Measurements from ENCODE around the gene TMEM129. TPM values are rescaled to one million over a fixed set of nuclear protein-coding genes. Genes with fewer than 3 reads are reported as not detected.

The TMEM129 gene, protein sequence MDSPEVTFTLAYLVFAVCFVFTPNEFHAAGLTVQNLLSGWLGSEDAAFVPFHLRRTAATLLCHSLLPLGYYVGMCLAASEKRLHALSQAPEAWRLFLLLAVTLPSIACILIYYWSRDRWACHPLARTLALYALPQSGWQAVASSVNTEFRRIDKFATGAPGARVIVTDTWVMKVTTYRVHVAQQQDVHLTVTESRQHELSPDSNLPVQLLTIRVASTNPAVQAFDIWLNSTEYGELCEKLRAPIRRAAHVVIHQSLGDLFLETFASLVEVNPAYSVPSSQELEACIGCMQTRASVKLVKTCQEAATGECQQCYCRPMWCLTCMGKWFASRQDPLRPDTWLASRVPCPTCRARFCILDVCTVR
- 12.8 TPM for total RNA-seq

DNA sequence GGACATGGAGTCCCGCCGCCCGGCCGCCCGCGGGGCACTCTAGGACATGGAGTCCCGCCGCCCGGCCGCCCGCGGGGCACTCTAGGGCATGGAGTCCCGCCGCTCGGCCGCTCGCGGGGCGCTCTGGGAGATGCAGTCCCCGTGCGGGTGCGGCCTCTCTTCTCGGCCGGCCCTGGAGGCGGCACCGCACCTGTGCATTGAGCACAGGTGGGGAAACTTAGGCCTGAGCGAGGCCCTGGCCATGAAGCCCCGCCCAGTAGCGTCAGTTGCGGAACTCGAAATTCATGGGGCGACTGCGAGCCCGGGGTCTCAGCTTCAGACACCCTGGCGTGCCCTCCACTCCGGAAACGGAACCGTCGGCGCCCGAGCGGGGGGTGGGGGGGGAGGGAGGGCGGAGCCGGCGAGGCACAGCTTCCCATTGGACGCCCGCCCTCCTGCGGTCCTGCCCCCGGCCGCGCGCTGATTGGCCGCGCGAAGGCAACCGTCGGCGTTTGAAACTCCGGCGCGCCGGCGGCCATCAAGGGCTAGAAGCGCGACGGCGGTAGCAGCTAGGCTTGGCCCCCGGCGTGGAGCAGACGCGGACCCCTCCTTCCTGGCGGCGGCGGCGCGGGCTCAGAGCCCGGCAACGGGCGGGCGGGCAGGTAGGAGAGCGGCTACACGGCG lies at the start of gene TMEM129, which contains the start of gene TACC3:
TSS of gene TMEM129 (minus strand) at position 321 of the 663 bp plus-strand sequence. CDS start 486 bp downstream, outside the sequence.
TSS of gene TACC3 (plus strand) at position 519 of the 663 bp plus-strand sequence. CDS start 1,901 bp downstream, outside the sequence.
- DNase-seq = peak; percentile 94

DNA sequence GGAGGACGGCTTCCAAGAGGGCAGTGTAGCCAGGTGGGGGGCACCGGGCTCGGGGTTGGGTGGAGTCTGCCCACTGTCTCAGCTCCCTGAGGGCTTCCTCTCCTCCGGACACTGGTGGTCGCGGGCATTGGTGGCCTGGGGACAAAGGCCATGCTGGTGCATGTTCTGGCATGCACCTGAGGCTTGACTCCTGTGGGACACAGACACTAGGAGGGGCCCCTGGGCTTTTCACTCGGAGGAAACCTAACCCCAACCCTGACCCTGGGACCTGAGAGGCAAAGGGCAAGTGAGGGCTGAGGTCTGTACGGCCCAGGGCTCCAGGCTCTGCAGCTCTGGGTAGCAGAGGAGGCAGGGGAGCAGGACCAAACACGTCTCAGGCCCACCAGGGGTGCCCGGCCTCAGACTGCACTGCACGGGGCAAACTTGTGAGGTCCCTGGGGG lies 49.7 kb upstream of the TMEM129 start:
- DNase-seq = no peak

DNA sequence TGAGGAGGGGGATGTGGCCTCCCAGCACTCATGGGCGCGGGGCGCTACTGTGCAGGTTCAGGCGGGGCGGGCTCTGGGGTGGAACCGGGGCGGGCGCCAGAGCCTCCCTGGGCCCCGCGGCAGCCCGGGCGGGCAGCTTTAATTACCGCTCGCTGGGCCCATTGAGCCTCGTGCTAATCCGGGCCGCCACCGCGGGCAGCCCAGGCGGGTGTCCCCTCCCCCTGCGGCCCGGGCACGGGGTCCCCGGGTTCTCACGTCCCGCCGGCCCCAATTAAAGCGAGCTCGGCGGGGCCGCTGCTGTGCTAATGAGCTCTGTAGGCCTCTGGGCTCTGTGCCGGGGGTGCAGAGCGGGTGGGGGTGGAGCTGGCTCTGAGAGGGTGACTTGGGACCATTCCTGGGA lies 49.1 kb upstream of the TMEM129 start:
- DNase-seq = no peak

DNA sequence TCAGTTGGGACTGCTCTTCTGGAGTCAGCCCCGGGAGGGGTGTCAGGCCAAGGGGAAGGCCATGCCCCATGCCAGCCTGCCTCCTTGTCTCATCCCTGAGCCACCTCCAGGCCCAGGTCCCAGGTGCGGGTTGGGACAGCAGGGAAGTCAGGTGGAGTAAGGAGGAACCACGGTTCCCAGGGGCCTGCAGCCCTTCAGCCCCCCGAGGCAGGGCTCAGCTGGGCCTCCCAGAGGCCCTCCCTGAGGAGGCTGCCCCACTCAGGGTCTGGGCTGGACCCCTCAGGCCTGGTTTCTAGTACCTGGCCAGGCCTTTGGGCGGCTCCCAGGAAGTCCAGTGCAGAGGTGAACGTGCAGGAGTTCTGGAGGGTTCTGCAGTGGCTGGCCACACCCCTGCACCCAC lies 48.6 kb upstream of the TMEM129 start:
- DNase-seq = no peak

DNA sequence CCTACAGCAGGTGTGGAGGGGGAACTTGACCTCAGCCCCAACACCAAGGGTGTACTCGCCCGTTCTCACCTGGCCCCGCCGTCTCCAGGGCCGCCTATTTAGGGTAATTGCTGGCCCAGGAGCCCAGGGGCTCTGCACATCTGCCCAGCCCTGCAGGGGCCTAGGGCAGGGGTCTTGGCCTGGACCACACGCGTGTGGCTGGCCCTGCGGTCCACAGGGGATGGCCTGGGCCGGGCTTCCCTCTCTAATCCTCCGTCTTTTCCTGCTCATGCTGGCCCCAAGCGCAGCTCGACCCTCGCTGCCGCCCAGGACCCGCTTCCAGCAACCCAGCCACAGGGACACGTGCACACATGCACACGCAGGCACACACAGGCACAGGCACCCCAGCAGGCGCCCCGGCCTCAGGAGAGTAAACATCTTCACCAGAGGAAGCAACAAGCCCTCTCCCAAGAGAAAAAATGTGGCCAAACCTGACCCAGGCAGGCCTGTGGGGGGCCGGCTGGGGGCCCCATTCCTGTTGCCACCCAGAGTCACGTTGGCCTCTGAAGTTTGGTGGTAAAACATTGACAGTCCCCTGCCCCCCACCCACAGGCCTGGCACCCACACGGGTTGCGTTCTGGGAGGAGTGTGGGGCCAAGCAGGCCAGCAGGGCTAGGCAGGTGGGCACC lies 47.4 kb upstream of the TMEM129 start:
- DNase-seq = no peak

DNA sequence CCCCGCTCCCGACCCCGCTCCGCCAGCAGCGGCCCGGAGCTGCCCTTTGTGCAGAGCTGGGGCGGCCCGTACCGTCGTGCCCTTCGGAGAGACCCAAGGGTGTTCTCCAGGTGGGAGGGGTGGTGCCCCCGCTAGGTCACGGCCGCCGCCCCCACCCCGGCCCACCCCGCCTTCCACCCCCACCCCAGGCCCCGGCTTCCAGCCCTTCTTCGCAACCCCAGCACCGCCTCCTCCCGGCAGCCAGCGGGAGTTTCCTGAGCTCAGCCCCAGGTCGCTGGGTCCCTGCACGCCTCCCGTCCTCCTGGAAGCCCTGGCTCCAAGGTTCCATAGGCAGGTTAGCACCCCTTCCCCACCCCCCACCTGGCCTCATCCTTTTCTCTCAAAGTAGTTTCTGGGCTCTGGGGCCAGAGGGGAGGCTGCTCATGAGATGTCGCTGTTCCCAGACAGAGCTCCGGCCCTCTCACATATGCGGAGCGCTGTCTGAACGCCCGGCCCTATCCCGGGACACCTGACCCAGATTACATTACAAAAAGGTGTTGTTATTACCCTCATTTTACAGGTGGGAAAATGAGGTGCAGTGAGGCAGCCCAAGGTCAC lies 46.7 kb upstream of the TMEM129 start:
- no peak for DNase-seq

DNA sequence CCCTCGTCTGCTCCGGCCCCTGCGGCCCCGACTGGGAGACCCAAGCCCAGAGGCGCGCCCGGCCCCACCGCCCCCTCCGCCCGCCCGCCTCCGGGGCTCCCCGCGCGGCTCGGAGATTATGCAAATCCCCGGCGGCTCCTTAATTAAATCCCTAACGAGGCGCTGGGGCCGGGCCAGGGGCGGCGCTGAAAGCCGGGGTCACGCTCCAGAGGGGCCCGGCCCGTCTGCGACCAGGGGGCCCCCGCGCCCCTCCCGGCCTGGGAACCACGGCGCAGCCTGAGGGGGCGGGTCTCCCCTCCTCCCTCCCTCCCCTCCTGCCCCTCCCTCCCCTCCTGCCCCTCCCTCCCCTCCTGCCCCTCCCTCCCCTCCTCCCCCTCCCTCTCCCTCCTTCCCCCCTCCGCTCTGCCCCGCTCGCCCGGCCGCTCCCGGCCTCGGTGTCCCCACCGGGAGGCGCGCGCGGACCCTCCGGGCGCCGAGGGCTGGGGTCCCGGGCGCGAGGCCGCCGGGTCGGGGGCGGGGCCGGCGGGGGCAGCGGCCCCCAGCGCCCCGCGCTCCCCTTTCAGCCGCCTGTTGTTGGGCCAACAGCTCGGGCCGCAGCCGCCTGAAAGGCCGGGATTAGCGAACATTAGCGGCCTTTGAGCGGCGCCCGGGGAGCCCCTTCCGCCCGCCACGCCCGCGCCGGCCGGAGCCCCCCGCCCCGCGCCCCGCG lies 46.1 kb upstream of the TMEM129 start:
- DNase-seq = no peak

DNA sequence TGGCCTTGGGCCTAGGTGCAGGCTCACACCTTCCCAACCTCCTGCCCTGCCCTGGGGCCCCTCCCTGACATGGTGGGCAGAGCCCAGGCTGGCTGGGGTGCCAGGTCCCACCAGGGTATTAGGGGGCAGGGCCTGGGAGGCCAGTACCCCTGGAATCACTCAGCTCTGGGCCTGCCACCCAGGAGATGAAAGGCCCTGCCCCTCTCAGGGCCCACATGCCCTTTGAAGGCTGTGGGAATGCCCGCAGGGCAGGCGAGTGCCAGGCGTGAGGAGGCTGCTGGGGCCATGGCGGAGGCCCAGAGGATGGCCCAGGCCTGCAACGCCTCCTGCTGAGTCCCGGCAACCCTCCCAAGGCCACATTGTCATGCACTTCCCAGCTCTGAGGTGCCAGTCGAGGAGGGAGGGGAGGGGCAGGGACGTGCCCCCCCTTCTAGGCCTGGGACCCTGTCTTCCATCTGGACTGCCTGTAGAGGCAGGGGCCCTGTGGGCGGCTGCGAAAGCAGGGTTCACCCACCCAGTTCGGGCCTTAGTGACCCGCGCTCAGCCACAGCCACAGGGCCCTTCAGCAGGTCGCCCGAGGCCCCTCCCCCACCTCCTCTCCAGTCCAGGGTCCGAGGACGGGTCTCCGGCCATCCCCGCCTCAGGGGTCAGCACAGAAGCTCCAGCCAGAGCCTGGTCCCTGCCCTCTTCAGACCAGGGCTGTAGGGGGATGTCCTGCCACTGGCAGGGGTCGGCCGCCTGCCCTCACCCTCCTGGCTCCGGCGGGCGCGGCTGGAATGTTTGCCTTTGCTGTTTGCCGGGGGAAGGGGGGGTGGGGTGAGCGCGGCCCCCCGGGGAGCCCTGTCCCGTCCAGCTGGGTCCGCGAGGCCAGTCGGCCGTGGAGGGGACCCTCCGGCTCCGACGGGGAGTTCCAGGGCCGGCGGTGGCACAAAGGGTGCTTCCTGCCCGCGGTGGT lies 45.3 kb upstream of the TMEM129 start:
- DNase-seq = no peak

DNA sequence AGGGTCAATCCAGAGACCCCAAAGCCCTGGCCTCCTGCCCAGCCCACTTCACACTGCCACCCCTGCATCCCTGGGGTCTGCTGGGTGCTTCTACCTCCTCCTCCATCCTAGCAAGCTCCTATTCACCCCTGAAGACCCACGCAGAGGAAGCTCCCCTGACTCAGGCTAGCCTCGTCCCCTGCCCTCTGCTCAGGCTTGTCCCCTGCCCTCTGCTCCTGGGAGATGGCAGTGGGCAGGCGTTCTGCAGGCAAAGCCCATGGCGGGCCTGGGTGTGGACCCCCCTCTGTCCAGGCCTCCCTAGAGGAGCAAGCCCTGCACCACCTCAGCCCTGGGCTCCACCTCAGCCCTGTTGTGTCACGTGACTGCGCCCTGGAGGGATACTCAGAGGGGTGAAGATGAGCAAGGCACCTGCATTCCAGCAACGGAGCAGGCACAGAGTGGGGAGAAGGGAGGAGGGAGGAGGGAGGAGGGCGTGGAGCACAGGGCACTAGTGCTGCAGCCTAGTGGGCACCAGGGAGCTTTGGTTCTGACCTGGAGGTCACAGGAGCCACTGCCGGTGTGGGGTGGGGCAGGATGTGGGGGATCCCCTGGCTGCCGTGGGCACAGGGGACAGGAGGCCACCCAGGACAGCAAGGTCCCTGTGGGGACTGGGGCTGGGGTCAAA lies 44.4 kb upstream of the TMEM129 start:
- no peak for DNase-seq

DNA sequence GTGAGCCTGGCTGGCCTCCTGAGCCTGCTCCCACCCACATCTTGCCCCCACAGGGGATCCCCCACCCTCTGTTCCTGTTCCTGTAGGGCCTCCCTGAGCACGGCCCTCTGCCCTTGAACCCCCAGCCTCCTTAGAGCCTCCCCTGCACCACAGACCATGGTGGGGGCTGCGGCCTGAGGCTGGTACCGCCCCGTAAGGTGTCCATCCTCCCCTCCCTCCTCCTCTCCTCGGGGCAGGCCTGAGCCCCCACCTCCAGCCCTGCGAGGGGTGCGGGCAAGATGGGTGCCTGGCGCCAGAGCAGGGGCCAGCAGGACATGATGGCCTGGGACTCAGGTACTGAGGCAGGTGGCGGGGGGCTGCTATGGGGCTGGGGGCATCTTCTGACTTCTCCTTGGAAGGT lies 43.5 kb upstream of the TMEM129 start:
- no peak for DNase-seq

DNA sequence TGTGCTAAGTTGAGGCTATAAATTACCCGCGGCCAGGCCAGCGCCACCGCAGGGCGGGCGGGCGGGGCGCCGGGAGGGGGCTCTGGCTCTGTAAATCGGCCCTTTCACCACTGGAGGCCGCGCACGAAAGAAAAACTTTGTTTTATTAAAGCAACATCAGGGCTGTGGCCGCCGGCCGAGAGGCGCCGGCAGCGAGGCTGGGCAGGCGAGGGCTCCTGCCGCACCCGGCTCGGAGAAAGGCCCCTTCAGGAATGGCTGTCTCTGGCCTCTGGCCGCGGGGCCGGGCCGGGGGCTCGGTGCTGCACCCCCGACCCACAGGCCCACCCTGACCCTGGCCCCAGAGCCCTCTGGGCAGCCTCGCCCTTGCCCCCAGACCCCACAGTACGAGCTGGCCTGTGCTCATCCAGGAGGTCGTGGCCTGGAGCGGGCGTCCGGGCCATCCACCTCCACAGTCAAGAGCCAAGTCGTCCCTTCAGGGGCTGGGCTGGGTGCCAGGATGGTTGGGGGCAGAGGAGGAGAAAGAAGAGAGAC lies 42.5 kb upstream of the TMEM129 start:
- DNase-seq = no peak

DNA sequence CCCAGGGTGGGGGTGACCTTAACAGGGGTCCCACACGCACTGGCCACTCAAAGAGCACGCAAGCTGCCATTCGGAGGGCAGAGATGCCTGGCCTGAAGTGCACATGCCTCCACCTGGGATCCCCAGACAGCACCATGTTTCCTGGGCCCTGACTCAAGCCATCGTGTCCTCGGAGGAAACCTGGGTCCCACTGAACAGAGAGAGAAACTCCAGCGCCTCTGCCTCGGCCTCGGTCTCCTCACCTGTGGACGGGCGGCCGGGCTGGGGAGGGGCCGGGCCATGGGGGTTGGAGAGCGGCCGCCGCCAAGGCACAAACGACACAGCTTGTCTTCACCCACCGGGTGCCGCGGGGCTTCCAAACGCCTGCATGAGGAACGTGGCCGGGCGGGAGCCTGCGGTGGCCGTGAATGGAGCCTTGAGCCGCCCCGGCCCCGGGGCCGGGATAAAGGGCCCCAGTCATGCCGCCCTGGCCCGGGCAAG lies 42.0 kb upstream of the TMEM129 start:
- DNase-seq = no peak

DNA sequence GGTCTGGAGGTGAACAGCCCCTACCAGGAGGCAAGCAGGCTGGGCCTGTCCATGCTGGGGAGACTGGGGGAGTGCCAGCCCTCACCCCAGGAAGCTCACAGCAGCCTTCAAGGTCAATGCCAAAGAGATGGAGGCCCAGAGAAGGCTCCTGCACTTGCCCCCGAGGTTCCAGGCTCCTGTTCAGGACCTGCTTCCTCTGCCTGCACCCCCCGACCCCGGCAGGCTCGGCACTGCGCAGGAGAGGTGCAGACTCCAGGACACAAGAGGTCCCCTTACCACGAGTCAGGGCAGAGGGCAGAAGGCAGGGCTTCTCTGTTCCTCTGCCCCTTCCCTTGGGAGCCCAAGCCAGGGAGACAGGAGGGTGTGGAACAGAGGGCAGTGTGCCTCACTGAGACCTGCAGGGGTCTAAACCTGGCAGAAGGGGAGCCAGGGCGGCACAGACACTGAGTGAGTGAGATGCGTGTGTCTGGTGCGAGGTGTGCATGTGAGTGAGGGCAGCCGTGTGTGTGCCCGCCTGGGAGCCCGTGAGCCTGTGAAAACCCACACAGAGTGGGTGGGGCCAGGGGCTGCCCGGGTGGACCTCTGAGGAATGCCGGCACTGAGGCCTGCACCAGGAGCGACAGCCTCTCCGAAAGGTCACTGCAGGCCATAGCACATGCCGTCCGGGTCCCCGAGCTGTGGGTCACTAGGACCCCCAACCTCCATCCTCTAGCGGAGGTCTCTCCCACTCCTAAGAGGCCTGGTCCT lies 41.3 kb upstream of the TMEM129 start:
- DNase-seq = no peak

DNA sequence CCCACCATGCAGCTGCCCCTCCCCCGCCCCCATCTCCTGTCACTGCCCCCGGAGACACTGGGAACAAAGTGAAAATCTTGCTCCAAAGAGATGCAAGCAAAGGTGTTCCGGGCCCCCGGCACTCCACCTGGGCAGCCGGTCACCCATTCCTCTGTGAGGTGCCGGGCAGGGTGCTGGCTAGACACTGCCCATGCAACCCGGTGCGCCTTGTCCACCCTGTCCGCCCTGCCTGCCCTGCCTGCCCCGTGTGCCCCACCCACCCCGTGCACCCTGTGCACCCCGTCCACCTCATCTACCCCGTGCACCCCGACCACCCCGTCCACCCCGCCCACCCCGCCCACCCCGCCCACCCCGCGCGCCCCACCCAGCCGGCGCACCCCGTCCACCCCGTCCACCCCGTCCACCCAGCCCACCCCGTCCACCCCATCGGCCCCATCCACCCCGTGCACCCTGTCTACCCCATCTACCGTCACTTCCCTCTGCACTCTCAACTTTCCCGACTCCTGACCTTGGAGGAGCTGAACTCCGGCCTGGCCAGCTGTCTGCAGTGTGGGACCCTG lies 40.1 kb upstream of the TMEM129 start:
- no peak for DNase-seq

DNA sequence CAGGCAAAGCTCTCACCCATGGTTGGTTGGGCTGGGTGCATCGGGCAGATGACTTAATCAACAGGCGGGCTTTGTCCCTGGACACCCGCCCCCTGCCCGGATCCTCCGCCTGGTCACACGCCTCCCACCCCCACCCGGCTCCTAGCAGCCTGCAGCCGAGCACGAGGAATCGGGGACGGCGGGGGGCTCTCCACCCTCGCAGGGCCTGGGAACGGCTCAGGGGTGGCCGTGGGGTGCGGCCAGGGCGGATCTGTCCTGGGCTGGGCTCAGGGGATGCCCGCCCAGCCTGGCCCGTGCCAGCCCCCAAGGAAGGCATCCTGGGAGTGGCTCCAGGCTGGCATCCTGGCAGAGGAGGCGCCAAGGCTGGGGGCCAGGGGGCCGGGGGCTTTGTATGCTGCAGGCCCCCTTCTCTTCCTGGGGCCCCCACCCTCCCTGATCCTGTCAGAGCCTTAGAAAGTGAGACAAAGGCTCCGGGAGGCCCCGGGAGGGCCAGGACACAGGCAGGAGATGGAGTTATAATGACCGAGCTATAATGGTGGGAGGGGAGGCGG lies 39.5 kb upstream of the TMEM129 start:
- no peak for DNase-seq

DNA sequence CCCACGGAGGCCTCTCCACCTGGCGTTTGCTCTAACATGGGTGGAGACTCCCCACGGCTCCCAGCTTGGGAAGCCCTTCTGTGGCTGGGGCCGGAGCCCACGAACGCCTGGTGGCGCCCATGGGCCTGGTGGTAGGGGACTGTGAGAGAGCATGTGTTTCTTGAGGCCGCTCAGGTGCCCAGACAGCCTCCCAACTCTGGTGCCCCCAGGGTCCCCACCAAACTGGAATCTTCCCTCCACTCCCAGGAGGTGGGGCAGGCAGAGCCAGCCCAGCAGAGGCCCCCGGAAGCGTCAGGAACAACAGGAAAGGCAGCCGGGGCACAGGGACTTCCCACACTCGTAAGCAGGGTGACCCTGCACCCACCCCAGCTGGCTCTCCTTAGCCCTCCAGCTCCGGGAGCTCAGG lies 38.7 kb upstream of the TMEM129 start:
- DNase-seq = no peak

DNA sequence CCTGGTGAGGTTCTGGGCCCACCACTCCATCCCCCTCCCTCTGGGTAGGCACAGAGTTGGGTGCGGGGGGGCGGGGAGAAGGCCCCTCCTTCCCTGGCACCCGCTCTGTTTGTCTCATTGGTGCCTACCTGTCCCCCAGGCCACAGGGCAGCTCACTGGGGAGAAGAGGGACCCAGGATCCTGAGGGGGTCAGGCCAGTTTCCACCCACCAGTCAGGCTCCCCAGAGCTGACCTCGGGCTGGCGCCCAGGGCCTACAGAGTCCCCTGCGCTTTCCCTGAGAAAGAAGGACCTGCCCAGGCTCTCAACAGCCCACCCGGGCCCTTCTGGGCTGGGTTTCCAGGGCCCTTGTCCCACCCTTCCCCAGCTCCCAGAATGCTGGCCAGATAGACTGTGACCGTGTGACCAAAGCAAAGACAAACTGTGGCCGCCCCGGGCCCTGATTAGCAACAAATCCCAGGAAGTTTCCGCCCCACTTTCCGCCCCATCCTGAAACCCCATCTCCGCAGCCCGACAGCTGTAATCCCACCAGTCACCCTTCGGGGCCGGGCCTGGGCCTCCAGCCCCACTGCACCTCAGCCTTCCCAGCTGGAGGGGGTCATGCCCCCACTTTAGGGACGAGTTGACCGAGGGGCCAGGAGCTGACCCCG lies 38.2 kb upstream of the TMEM129 start:
- no peak for DNase-seq

All from occipital lobe (tissue), 2 donors.